Glutamatergic neuron (in vitro differentiated cells): Measurements from ENCODE around the gene SLC19A2. TPM values are rescaled to one million over a fixed set of nuclear protein-coding genes. Genes with fewer than 3 reads are reported as not detected.

Experiments
- DNase-seq: peaks from one replicate; pipeline ENCODE4 v3.0.0; 2022
- H3K27ac Mint-ChIP-seq: one replicate; pipeline ENCODE4 v1.8.0; 2020; ENCODE audit warnings: mild to moderate bottlenecking, mixed read lengths, inconsistent platforms; ENCODE audit not compliant: unreplicated experiment
- H3K27me3 Mint-ChIP-seq: one replicate; pipeline ENCODE4 v1.8.0; 2020; ENCODE audit warnings: mild to moderate bottlenecking, moderate library complexity, mixed read lengths, inconsistent platforms; ENCODE audit not compliant: unreplicated experiment
- H3K36me3 Mint-ChIP-seq: one replicate; pipeline ENCODE4 v1.8.0; 2020; ENCODE audit warnings: mild to moderate bottlenecking, mixed read lengths, inconsistent platforms; ENCODE audit not compliant: unreplicated experiment
- H3K4me1 Mint-ChIP-seq: one replicate; pipeline ENCODE4 v1.8.0; 2020; ENCODE audit warnings: mild to moderate bottlenecking, low read depth, mixed read lengths, inconsistent platforms; ENCODE audit not compliant: unreplicated experiment
- H3K4me3 Mint-ChIP-seq: one replicate; pipeline ENCODE4 v1.8.0; 2020; ENCODE audit warnings: mild to moderate bottlenecking, mixed read lengths, inconsistent platforms; ENCODE audit not compliant: unreplicated experiment
- H3K9me3 Mint-ChIP-seq: one replicate; pipeline ENCODE4 v1.8.0; 2020; ENCODE audit warnings: mild to moderate bottlenecking, moderate library complexity, mixed read lengths, inconsistent platforms; ENCODE audit not compliant: unreplicated experiment
- total RNA-seq: library from RNA; stranded (reverse); fragmentation: NEBNext Ultra II Directional; extraction: Animal tissue kit (Norgen Biotek cat#: 25700); gene quantifications from one replicate; pipeline ENCODE4 v1.2.1, GENCODE V29; 2021; ENCODE audit not compliant: unreplicated experiment
- TF ChIP-seq, protein P1 (sequence below): fragments of 200-600 bp; sonication (generic); IDR thresholded peaks from one replicate; pipeline ENCODE4 v1.5.0; 2021; ENCODE audit not compliant: partially characterized antibody, unreplicated experiment

The SLC19A2 gene
- total RNA-seq, 1 donor from 2014 or later: 12.8 TPM

DNA sequence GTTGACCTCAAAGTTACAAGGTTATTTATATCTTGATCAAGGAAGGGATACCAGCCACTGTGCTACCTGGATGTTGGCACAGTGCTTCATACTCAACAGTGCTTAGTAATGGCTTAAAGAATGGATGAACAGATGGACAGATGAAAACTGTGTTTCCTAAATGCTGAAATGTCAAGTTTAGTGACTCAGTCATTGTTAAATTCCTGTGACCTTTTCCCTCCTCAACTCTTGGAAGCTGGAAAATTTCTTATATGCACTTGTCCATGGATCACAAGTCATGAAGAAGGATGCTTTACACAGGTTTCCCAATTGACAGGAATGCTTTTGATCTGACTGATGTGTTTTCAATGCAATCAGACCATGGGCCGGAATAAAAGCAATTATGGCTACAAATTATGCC lies 39.6 kb upstream of the SLC19A2 start:
- H3K27me3 Mint-ChIP-seq: no peaks in the 10 kb centered on the region
- TF ChIP-seq, protein P1, sequence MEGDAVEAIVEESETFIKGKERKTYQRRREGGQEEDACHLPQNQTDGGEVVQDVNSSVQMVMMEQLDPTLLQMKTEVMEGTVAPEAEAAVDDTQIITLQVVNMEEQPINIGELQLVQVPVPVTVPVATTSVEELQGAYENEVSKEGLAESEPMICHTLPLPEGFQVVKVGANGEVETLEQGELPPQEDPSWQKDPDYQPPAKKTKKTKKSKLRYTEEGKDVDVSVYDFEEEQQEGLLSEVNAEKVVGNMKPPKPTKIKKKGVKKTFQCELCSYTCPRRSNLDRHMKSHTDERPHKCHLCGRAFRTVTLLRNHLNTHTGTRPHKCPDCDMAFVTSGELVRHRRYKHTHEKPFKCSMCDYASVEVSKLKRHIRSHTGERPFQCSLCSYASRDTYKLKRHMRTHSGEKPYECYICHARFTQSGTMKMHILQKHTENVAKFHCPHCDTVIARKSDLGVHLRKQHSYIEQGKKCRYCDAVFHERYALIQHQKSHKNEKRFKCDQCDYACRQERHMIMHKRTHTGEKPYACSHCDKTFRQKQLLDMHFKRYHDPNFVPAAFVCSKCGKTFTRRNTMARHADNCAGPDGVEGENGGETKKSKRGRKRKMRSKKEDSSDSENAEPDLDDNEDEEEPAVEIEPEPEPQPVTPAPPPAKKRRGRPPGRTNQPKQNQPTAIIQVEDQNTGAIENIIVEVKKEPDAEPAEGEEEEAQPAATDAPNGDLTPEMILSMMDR: no peak
- H3K9me3 Mint-ChIP-seq: no peaks in the 10 kb centered on the region
- H3K27ac Mint-ChIP-seq: no peak overlapping the region
- no peaks in the 10 kb centered on the region for H3K36me3 Mint-ChIP-seq
- no peak overlapping the region for H3K4me3 Mint-ChIP-seq
- DNase-seq: no peak
- no peaks in the 10 kb centered on the region for H3K4me1 Mint-ChIP-seq

DNA sequence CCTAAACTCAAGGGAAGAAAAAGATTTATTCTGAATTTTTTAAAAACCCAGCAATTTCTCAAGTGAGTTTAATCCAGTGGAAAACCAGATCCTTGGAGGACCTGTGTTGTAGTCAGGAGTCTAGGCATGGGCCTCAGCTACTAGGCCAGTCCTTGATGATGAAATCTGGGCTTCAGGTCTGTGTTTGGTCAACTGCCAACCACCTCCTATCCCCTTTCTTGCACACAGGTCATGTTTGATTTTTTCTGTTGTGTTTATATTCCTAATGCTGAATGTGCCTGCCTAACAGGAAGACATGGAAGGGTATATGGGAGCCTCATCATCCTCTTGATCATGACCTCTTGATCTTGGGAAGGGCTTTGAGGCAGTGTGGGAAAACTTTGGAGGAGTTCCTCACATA lies 38.2 kb upstream of the SLC19A2 start:
- Mint-ChIP-seq H3K27me3 (no peaks in the 10 kb centered on the region), H3K27ac (no peak overlapping the region), H3K9me3 (no peaks in the 10 kb centered on the region), H3K36me3 (no peaks in the 10 kb centered on the region), H3K4me3 (no peak overlapping the region), H3K4me1 (no peaks in the 10 kb centered on the region)
- TF ChIP-seq, protein P1: no peak
- no peak for DNase-seq

DNA sequence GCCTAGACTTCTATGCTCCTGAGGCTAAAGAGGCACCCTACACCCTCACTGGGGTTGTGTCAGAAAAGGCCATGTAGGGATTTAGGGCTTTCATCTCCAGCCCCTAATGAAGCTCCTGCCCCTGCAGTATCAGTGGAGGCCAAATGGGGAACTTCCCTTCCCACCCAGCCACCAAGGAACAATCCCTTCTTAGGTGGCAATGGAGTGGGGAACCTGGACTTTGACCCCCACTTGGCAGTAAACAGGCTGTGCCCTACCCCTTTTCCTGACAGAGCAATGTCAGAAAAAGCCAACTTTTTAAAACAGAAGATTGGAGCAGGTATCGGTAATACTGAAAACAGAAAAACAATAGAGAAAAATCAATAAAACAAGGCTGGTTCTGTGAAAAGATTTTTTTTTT lies 35.5 kb upstream of the SLC19A2 start:
- peaks cover 2% of the 10 kb centered on the region for H3K27me3 Mint-ChIP-seq
- H3K36me3 Mint-ChIP-seq: no peaks in the 10 kb centered on the region
- H3K27ac Mint-ChIP-seq: no peak overlapping the region
- DNase-seq: no peak
- no peaks in the 10 kb centered on the region for H3K4me1 Mint-ChIP-seq
- TF ChIP-seq, protein P1: no peak
- no peak overlapping the region for H3K4me3 Mint-ChIP-seq
- no peaks in the 10 kb centered on the region for H3K9me3 Mint-ChIP-seq

DNA sequence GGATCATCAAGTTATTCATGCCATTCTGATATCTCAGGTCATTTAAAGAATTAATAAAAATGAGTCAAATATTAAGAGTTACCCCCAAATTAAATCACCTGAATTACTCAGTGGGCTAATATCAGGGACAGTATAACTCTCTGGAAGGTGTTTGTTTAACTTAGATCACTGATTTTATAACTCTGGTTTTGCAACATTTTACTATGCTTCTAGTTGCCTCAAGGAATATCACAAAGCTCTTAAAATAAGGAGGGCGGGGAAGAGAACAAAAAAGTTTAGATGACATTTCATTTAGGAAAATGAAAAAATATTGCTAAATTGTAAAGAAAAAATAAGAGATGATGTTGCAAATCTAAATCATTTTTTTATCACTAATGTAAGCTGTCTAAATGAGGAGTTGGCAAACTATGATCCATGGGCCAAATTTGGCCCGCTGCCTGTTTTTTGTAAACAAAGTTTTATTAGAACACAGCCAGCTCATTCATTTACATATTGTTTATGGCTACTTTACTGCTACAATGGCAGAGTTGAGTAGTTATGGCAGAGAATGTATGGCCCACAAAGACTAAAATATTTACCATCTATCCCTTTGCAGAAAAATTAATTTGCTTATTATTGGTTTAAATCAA lies 31.9 kb upstream of the SLC19A2 start:
- TF ChIP-seq, protein P1: no peak
- Mint-ChIP-seq H3K4me1 (no peaks in the 10 kb centered on the region), H3K4me3 (no peak overlapping the region), H3K27me3 (peaks cover 2% of the 10 kb centered on the region), H3K9me3 (no peaks in the 10 kb centered on the region), H3K36me3 (no peaks in the 10 kb centered on the region), H3K27ac (no peak overlapping the region)
- no peak for DNase-seq

DNA sequence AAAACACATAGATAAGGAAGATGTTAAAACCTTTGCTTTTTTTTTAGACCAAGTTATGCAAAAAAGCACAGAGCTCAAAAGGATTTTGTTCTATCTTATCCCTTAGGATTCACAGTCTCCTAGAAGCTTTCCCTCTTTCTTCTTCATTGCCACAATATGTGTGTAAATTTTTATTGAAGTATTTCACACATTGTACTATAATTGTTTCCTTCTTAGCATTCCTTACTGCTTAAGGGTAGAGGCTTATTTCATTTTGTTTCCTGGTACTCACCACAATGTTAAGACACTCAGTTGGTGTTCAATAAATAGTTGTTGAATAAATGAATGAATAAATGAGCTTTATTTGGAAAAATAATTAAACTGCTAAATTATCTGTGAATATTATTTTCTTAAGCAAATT lies 29.9 kb upstream of the SLC19A2 start:
- no peaks in the 10 kb centered on the region for H3K4me1 Mint-ChIP-seq
- no peak for DNase-seq
- H3K36me3 Mint-ChIP-seq: no peaks in the 10 kb centered on the region
- H3K9me3 Mint-ChIP-seq: no peaks in the 10 kb centered on the region
- no peak overlapping the region for H3K27ac Mint-ChIP-seq
- no peak overlapping the region for H3K4me3 Mint-ChIP-seq
- peaks cover 2% of the 10 kb centered on the region for H3K27me3 Mint-ChIP-seq
- TF ChIP-seq, protein P1: no peak
